HS-5 (cell line): ENCODE results near the gene CPD.
"Not testable (repeated sequence)": the region's sequence is repeated elsewhere in the genome, so short reads cannot be mapped to it uniquely, and the experiment has no call there.

Experiments
- DNase-seq: peaks from one replicate; pipeline ENCODE4 v3.0.0-alpha.2; 2012; ENCODE audit warnings: low read depth

CPD gene

DNA sequence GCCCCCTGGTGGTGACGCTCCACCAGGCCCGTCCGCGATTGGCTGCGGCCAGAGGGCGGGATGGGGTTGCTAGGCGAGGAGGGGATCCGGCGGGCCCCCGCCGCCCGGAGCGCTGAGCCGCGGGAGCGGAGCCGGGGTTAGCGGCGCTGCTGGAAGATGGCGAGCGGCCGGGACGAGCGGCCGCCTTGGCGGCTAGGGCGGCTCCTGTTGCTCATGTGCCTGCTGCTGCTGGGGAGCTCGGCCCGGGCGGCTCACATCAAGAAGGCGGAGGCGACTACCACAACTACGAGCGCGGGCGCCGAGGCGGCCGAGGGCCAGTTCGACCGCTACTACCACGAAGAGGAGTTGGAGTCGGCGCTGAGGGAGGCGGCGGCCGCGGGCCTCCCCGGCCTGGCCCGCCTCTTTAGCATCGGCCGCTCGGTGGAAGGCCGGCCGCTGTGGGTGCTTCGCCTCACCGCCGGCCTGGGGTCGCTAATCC is at the start of gene CPD:
Gene CPD (plus strand): TSS at position 103 of the 478 bp plus-strand sequence. CDS start 54 bp downstream, at position 157.
- peak; percentile 65 for DNase-seq

DNA sequence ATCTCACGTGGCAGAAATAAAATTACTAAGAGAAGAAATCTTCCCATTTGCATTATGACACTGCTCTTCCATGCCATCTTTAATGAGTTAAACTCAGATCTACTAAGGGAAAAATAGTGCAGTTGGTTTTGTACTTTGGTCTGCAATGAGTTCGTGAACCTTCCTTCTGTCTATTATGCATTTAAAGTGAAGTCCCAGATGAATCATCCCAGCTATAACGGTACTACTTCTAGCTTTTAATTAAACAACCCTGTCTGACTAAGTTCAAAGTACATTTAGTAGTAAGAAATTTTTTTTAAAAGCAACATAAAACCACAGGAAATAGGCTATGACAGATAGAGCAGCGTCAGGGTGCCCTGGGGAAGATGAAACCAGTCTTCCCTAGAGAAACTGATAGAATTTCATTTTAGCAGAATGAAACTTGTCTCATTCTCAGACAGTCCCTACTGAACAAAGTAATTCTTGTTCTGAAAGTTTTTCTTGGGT is 46.6 kb upstream of the CPD start:
- no peak for DNase-seq

DNA sequence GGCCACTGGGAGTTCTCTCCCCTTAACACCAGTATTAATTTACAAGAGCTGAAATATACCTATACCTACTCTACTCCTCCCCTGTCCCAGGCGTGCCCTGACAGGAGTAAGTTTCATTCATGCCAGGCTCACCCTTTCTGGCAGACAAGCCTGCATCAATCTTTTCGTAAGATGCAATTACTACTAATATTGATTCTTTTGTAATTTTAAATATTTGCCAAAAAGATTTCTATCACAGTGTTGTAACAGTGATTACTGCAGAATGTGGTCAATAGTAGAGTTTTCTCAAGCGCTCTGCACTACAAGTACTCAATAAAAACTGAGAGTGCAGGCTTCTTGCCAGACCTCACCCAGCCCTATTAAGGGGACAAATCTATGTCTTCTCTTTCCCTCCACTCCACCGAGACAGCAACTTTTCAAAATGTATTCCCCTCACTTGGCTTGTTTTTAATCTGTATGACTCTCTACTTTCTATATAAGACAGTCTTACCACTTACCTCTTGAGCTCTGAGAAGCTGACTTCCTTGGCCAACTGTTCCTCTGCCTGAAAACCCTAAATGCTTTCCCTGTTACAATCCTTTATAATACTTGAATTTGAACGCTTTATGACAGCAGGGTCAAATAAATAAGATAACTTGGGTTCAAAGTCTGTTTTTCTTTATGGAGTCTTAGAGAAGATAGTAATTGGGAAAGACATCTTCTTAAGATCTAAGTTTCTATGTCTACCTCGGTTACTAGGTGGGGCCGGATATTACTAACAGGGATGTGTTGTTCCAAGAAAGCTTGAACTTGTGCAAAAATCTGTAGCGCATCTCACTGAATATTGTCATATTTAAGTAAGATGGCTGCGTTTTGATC is 45.0 kb upstream of the CPD start, which contains the start of gene TMIGD1:
Gene TMIGD1 (minus strand): TSS at position 555 of the 858 bp plus-strand sequence. CDS start 1,924 bp downstream, outside the sequence.
- no peak for DNase-seq

DNA sequence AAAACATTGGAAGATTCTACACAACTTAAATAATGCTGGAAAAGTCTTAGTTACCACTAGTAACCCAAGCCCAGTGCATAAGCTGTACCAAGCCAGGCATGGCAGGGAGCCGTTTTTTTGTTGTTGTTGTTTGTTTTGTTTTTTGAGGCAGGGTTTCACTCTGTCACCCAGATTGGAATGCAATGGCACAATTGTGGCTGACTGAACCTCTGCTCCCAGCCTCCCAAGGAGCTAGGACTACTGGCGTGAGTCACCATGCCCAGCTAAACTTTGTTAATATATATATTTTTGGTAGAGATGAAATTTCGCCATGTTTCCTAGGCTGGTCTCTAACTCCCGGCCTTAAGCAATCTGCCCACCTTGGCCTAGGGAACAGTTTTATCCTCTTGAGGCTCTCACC is 44.3 kb upstream of the CPD start:
- DNase-seq = no peak

DNA sequence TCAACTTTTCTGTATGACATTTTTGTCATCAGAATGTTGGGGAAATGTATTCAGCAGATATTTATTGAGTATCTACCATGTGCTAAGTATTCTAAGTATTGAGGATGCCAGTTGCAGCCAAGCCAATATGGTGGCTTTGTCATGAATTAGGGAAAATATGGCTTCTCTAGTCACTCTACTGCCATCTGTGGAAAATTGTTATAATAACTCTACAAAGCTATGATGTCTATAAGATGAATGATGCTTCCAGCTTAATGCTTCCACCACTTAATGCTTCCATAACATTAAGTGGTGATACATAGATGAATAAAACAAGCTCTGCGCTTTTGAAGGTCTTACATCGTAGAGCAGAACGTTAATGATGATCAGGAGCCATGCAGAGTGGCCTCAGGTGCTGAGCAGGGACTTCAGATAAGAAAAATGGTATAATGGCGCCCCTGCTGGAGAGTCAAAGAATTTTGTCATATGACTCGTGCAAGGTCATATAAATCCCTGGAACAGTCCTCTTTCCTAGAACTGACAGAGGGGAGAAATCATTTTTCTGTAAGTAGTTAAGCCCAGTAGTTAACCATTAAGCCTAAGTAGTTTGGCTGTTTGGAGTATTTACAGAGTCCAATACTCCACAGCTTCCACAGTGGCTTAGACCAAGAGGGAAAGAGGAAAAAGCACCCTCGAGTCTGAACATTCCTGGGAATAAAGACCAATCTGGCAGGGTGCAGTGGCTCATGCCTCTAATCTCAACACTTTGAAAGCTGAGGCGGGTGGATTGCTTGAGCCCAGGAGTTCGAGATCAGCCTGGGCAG is 42.2 kb upstream of the CPD start:
- DNase-seq = no peak

DNA sequence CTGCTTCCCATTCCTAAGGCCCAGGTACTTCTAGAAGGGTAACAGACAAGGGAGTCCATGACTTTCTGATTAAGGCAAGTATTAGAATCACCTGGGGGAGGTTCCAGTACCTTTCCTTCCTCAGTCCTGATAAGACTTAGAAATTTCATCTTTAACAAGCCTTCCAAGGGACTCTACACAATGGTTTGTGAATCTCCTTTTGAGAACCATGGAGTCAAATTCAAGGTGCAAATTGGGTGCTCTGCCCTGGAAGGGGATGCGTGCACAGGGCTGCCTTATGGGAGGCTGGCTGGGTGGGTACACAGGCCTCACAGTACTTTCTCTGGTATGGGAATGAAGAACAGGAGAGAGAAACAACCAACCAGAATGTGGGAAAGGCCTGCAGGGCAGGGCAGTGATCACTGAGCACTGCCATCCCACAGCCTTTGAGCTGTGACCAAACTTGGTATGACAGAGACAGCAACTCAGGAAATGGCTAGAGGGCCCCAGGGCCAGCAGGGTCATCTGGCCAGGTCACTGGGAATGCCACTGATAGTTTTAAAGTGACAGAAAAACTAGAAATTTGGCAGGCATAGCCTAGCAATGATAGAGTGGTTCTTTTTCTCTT is 41.2 kb upstream of the CPD start:
- DNase-seq = no peak

DNA sequence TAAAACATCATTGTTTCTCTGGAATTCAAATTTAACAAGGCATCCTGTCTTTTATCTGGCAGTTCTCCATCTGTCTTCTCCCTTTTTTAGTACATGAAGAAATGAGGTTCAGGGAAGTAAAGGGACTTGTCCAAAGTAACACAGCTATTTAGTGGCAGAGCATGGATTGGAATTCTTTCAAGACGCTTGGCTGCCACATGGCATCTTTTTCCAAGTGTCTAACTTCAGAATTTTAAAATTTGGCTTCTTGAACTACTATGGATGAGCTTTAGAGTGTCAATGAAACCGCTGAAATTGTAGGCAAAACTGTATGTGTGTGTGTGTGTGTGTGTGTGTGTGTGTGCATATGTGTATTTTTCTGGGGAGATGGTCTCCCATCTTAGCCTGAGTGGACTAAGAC is 39.6 kb upstream of the CPD start:
- no peak for DNase-seq

DNA sequence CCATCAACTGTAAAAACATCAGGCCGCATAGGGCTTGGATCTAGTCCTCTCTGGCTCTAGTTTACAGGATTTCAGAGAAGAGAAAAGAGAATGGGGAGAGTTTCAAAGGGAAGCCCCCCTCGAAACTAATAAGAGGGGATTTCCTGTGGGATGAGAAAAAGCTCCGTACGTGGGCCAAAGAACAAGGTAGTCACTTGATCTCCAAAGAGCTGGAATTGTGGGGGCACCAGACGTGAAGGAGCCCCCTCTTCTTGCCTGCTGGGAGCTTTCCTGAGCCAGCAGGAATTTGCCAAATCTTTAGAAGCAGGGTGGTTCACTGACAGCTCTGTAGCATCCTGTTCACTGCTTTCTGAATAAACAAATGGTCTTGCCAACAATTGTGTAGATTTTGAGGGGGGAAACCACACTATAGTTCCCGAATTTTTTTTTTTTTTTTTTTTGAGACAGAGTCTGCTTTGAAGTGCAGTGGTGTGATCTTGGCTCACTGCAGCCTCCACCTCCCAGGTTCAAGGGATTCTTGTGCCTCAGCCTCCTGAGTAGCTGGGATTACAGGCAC is 37.8 kb upstream of the CPD start:
- no peak for DNase-seq

DNA sequence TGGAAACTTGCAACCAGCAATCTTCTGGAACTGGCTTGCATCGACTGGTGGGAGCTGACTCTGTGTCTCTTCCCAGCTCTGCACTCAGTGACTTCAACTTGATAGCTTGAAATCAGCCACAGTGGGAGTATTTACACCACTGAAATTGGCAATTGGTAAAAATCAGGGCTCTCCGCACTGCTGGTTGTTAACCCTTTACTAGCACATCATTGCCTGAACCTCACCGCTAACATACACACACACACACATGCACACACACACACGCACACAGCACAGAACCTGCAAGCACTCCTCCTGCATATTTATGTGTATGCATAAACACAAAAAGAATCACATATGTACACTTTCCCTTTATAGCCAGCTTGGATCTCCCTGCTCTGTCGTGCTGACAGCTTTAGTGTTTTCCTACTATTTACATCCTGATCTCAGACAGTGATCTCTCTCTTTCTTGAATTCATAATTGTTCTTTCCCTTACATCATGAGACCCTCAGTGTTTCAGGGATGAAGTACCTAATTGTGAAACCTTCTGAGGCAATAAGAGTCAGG is 37.0 kb upstream of the CPD start:
- no peak for DNase-seq

DNA sequence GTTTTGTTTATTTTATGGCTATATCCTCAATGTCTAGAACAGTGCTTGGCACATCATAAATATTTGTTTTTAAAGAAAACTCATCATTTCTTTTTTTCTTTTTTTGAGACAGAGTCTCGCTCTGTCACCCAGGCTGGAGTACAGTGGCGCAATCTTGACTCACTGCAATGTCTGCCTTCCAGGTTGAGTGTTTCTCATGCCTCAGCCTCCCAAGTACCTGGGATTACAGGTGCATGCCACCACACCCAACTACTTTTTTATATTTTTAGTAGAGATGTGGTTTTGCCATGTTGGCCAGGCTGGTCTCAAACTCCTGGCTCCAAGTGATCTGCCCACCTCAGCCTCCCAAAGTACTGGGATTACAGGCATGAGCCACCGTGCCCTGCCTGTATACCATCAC is 35.5 kb upstream of the CPD start:
- DNase-seq = not testable (repeated sequence)

DNA sequence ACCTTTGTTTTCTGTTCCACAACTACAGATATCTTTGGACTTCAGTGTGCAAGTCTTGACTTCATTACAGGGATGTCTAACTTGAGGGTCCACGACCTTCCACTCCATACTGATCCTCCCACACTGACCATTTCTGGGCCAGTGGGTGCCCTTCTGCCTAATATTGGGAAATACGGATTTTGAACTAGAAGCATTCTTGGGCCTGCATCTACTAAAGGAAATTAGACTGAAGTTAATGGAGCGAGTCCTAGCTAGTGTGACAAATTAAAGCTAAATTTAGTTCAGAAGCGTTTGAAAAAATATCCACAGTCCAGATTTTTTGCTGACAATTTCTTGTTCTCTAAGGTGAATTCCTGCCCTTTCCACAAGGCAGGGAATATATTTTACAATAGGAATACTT is 34.9 kb upstream of the CPD start:
- DNase-seq = no peak

DNA sequence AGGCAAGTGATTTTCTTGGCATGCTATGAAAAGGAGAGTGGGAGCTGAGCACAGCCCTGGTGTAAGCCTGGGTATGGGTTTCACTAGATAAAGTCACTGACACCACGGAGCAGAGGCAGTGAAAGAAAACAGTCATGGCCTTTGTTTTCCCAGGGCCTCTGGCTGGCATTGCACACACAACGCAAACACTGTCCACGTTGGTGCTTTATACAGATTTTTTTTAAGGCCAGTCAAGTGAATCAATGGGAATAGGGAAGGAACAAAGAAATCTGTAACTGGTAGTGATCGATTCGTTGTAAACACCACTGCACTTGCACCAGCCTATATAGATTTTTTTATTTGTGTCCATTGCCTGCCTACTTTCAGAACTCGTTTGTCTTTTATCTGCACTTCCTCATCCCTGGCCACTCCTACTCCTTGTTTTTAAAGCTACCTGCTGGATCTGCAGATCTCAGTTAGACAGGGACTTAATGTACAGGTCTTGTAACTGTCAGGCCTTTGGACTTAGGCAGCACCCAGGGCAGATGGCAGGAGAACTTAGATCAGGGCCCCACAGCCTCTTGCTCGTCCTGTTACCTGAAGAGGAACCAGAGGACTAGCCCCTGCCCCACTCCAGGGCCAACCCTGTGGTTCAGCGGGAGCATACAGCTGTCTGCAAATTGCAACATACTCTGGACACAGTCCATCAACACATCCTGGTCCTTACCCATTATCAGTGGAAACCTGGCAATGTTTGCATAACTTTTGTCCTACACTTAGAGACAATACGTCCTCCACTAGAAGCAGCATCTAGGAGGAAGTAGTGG is 34.2 kb upstream of the CPD start:
- no peak for DNase-seq

DNA sequence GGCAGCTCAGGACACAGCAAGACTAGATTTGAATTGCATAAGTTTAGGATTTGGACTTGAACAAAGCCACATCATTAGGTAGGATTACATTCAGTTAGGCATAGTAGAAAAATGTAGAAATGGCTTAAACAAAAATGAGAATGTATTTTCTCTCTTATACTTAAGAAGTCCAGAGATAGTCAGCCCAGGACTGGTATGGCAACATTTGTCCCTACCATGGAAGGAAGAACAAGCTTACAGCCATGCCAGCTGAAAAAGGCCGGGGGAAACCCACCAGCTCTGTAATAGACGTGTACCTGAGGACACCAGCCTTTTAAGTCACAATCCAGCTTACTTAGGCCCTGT is 33.7 kb upstream of the CPD start:
- no peak for DNase-seq

DNA sequence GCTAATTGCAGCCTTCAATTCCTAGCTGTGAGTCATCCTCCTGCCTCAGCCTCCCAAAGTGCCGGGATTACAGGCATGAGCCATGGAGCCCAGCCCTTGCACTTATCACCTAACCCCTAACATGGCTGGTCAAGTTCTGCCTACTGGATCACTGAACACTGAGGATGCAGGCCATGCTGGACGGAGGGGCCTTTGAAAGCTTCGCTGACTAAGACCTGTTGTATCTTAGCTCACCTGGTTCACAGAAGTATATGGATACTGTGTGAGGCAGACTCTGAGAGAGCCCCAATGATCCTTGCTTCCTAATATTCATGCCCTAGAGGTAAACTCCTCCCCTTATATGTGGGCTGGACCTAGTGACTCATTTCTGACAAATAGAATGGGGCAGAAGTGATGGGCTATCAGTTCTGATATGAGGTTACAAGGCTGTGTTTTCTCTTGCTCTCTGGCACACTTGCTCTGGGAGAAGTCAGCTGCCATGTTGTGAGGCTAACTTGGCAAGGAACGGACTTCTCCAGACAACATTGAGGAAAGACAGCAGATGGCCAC is 33.1 kb upstream of the CPD start:
- no peak for DNase-seq

DNA sequence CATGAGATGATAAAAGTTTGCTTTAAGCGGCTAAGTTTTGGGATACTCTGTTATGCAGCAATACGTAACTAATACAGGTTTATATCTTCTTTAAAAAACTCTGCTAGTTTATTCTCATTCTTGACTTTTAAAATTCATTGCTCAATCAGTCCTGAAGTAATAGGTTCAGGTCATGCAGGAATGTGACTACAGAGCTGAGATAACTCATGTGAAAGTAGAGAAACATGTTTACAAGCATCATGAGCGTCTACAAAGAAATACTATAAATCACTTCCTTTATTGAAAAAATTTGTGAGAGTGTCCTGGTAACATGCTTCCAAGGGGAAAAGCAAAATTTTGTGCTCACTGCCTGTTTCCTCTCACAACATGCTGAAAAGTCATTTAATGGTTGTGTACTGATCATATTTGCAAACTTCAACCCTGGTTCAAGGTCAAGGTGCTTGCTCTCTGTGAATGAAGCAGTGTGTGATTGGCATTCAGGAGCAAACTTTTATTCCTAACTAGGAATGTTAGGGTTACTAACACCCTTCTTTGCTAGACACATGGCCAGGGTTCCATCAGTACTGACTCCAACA is 32.4 kb upstream of the CPD start:
- no peak for DNase-seq

DNA sequence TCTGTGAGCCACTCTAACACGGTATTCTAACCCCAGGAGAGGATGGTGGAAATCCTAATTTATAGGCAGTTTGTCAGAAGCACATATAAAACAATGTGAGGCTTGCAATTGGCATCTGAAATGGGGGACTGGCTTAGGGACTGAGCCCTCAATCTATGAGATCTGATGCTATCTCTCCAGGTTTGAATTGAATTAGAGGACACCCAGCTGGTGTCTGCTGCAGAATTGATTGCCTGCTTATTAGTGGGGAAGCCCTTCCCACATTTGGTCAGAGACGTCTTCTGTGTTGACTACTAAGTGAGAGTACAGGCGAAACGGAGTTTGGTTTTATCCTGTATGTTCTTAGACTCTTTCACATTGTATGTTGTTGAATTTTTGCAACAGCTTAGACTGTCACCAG is 31.2 kb upstream of the CPD start:
- DNase-seq = no peak

DNA sequence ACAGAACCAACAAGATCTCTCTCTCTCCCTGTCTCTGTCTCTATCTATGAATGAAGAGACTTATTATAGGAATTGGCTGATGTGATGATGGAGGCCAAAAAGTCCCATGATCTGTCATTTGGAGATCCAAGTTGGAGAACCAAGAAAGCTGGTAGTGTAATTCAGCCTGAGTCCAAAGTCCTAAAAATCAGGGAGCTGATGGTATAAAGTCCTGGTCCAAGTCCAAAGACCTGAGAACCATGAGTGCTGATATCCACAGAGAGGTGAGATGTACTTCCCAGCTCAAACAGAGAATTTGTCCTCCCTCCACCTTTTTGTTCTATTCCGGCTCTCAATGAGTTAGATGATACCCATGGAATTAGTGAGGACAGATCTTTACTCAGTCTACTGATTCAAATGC is 29.5 kb upstream of the CPD start:
- DNase-seq = no peak

DNA sequence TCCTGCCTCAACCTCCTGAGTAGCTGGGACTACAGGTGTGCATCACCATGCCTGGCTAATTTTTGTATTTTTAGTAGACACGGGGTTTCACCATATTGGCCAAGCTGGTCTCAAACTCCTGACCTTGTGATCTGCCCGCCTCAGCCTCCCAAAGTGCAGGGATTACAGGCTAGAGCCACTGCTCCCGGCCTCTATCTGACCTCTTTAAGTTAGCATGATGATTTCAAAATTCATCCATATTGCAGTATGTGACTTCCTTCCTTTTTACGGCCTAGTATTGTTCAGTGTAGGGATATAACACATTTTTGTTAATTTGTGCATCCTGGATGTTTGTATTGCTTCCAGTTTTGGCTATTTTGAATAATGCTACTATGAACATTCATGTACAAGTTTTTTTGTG is 27.5 kb upstream of the CPD start:
- DNase-seq = not testable (repeated sequence)

DNA sequence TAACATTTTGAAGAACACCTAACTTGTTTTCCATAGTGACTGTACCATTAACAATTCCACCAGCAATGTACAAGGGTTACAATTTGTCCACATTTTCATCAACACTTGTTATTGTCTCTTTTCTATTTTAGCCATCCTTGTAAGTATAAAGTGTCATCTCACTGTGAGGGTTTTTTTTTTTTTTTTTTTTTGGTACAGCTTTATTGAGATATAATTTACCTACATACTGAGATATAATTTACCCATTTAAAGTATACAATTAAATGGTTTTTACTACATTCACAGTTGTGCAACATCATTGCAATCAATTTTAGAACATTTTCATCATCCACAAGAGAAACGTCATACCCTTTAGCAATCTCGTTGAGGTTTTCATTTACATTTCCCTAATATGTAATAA is 27.0 kb upstream of the CPD start:
- DNase-seq = no peak

DNA sequence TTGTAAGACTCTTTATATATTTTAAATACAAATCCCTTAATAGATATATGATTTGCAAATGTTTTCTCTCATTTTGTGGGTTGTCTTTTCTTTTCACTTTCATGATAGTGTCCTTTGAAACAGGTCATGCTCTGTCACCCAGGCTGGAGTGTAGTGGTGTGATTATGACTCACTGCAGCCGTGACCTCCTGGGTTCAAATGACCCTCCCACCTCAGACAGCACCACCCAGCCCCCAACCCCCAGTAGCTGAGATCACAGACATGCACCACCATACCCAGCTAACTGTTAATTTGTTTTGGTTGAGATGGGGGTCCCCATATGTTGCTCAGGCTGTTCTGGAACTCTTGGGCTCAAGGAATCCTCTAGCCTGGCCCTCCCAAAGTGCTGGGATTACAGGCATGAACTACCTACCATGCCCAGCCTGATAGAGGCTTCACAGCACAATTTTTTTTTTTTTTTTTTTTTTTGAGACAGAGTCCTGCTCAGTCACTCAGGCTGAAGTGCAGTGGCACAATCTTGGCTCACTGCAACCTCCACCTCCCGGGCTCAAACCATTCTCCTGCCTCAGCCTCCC is 26.4 kb upstream of the CPD start:
- DNase-seq = no peak
